ENCODE results near the gene POLA1.

The POLA1 gene

DNA sequence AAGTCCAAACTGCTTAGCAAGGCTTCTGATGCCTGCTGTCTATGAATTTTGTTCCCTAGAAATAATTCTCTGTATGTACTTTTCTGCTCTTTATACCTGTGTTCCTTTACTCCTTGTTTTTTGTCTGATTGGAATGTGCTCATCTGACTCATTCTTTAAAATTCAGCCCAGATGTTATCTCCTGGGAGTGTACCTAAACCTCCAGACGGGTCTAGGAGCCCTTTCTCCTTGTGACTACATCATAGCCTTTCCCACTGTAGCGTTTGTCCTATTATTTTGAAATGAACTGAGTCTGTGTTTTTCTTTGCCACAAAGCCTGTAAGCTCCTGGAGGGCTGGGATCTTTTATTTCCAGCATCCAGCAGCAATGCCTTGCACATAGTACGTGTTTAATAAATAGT, 26.3 kb downstream of the POLA1 start:
- no peak for TF ChIP-seq GATA1 (IDR thresholded peaks at IDR 0.05; ENCODE audit: low read depth, low read length)
- no peak for DNase-seq

DNA sequence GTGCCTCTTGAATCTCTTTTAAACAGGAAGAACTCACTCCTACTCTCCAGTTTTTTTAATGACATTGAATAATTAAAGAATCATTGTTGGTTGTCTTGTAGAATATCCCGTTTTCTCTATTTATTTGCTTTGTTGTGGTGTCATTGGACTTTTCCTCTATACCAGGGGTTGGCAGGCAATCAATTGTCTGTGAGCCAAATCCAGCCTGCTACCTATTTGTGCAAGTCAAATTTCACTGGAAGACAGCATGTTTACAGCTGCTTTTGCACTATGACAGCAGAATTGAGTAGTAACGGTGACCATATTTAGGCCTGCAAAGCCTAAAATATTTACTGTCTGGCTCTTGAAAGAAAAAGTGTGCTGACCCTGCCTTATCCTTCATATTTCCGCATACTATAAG, 34.8 kb downstream of the POLA1 start:
- no peak for TF ChIP-seq POLR2A (IDR thresholded peaks at IDR 0.05; ENCODE audit: low read length)

DNA sequence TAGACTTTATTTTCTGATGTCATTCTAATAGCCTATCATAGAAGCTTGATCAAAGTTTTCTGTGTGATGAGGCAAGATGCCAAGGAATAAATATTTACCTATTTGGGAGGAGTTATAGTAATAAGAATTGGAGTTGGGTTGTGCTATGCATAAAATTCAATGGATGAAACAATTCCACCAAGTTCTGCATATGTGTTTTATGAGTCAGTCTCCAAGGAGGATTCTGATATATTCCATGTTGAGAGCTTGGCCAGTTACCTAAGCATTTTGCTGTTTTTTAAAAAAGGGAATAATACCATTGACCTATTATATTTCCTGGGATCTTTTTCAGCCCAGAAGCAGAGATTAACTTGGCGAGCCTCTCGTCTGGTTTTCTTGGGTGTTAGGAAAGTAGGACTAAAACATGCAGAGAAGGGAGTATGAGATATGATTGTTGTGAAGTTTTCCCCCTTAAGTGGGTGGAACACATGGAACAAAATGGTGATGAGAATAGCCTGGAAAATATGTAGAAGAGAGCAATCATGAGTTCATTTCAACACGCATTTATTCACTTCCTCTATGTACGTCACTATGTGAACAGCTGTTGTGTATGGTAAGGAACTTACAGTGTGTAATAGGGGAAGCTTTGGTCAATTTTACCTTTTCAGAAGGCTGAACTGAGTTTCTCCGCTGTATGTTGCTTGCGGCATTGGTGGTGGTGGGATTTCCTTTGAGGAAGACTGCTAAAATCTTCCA, 39.2 kb downstream of the POLA1 start:
- no peak for DNase-seq
- no peak for TF ChIP-seq POLR2A (IDR thresholded peaks at IDR 0.05; ENCODE audit: low read length)
- no peak for TF ChIP-seq GATA1 (IDR thresholded peaks at IDR 0.05; ENCODE audit: low read depth, low read length)

More for the DNA sequence above, 34.8 kb downstream of the POLA1 start:
- no peak for DNase-seq

DNA sequence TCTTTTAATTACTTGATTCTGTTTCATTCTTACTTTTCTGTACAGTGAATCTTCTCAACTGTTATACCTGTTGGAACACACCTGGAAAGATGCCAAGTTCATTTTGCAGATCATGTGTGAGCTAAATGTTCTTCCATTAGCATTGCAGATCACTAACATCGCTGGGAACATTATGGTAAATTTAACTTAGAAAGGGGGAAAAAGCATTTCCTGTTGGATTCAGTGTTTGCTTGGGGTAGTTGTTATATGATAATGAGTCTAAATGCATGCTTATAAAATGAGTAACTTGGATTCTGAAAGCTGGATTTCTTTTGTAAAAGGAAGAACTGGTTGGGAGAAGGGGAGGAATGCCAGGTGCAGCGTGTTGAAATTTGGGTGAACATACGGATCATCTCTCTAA, 47.6 kb downstream of the POLA1 start:
- DNase-seq: no peak
- TF ChIP-seq GATA1 (IDR thresholded peaks at IDR 0.05; ENCODE audit: low read depth, low read length) (no peak), POLR2A (IDR thresholded peaks at IDR 0.05; ENCODE audit: low read length) (no peak)

DNA sequence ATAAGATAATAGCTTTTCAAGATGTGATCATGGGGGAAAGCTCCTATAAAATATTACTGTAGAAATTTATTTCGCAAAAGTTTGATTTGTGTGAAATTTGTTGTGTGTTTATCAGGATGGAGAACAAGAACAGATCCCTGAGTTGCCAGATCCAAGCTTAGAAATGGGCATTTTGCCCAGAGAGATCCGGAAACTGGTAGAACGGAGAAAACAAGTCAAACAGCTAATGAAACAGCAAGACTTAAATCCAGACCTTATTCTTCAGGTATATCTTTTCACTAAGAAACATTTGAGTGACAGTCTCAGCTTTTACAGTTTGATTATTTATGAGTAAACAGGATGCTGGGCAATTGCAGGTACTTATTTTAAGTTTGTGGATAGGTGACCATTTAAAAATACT, 54.5 kb downstream of the POLA1 start:
- TF ChIP-seq POLR2A (IDR thresholded peaks at IDR 0.05; ENCODE audit: low read length) (no peak), GATA1 (IDR thresholded peaks at IDR 0.05; ENCODE audit: low read depth, low read length) (no peak)
- DNase-seq: no peak

DNA sequence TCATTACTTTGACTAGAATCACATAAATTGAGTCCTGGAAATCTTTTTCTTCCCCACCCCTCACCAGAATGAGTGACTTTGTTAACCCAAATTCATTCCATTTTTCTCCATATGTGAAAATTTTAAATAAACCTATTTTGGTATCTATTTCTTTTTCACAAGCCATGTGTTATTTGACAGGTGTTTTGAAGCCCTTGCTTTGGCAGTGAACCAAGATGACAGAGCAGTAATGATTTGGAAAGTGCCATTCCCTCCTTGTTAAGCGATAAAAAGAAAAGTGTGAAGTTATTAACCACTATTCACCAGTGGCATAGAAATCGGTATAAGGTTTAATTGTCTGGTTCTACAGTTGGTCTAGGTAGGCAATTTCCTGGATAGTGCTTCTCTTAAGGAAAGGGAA, 66.1 kb downstream of the POLA1 start:
- TF ChIP-seq POLR2A (IDR thresholded peaks at IDR 0.05; ENCODE audit: low read length) (no peak), GATA1 (IDR thresholded peaks at IDR 0.05; ENCODE audit: low read depth, low read length) (no peak)
- no peak for DNase-seq

DNA sequence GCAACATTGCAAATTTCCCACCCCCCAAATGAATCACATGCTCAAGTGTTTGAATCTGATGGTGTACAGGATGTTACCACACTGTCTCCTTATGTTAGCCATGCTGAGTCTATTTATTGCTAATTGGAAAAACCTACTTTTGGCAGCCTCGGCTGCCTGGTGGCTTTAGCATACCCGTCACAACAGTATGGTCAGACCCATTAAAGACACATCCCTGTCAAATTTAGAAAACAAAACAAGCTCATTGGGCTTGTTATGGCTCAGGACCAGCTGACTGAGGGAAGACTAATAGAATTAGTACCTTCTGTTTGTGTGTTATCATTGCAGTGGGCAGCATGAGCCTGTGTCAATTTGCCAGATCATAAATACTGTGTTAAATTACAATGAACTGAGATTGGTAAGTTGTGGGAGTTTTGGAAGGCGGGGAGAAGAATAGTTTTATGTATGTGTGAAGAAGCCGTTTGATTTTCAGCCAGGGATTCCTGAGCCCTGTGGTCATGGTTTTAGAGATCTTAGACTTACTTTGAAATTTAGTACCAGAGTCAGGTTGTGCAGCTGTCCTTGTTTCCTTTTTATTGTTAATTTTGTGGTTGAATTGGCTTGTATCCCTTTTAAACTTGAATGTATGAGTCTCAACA, 66.8 kb downstream of the POLA1 start:
- no peak for DNase-seq
- TF ChIP-seq POLR2A (IDR thresholded peaks at IDR 0.05; ENCODE audit: low read length) (no peak), GATA1 (IDR thresholded peaks at IDR 0.05; ENCODE audit: low read depth, low read length) (no peak)

DNA sequence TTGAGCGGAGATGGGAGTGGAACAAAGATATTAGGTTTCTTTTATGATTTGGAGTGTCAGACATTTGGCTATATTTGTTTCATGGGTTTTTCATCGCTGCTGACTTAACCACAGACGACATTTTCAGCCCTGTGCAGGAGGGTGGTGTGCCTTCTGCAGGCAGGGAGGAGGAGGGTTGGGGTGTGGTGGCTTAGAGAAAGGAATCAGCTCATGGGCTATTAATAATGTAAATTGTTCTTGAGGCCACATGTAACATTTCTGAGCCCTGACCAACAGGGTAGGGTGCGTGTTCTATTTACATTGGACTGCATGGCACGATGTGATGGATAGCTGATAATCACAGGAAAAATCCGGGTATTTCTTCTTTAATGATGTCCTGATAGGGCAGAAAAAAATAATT, 67.6 kb downstream of the POLA1 start:
- no peak for DNase-seq
- TF ChIP-seq GATA1 (IDR thresholded peaks at IDR 0.05; ENCODE audit: low read depth, low read length): no peak
- TF ChIP-seq POLR2A (IDR thresholded peaks at IDR 0.05; ENCODE audit: low read length): no peak

DNA sequence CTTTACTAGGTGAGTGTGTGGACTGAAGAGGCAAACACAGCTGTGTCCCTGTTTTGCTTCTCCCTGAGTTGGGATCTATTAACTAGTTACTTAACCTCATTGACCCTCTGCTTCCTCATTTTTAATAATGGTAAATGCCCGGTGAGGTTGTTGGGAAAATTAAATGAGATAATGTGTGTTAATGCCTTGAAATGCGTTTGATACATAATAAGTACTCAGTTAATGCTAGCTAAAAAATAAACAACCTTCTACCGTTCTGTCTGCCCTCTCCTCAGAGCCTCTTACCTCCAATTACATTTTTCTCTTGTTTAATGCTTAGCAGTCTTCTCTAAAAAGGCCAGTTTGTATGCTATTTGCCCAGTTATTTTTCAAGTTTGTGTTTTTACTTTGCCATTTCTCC, 70.3 kb downstream of the POLA1 start:
- no peak for DNase-seq
- TF ChIP-seq GATA1 (IDR thresholded peaks at IDR 0.05; ENCODE audit: low read depth, low read length) (no peak), POLR2A (IDR thresholded peaks at IDR 0.05; ENCODE audit: low read length) (no peak)

DNA sequence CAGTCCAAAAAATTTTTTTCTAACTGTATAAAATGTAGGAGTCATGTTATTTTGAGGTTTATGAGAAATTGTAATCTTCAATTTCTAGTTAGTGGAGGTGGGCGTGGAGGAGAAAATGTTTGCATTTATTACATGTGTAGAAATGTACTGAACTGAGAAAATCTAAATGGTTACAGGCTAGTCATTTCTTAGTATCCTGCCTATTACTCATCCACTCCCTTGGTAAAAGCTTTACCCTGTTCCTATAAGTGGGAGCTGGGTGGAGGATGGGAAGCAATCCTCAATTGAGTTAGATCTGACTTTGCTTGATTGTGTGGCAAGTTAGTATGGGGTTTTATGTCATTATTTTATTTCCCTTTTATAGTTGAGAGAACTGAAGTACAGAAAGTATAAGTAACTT, 73.8 kb downstream of the POLA1 start:
- TF ChIP-seq GATA1 (IDR thresholded peaks at IDR 0.05; ENCODE audit: low read depth, low read length): no peak
- TF ChIP-seq POLR2A (IDR thresholded peaks at IDR 0.05; ENCODE audit: low read length): no peak
- no peak for DNase-seq

DNA sequence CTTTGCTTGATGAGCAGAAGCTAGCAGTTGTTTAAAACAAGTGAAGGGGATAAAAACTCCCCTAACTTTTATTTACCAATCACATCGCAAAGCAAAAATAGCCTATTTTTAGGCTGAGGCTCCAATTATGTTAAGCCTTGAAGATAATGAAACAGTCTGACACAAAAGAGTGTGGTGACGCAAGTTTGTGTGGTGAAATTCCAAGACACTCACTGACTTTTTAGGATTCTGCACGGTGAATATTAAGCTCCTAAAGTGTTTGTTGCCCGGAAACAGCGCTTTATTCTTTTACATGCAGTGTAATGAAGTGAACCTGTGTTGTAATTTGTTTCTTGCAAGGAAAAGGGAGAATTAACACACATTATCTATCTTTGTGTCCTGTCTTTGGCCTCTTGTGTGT, 74.8 kb downstream of the POLA1 start:
- no peak for DNase-seq
- TF ChIP-seq POLR2A (IDR thresholded peaks at IDR 0.05; ENCODE audit: low read length) (no peak), GATA1 (IDR thresholded peaks at IDR 0.05; ENCODE audit: low read depth, low read length) (no peak)

DNA sequence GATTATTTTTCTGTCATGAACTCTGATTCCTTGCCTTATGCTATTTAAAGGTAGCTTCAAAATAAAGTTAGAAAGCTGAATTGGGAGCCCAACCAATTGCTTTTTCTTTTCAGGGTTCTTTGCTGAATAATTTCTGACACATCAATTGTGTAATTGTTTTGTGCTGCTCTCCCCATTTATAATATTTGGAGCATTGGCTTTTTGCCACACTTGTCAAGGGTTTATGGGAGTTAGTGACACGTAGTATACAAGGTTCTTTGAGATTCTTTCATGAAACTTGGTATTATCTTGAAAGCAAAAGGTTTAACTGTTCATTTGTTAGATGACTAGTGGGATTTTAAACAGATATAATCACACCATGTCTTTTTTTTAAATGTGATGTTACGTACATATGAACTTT, 80.9 kb downstream of the POLA1 start:
- no peak for DNase-seq
- TF ChIP-seq POLR2A (IDR thresholded peaks at IDR 0.05; ENCODE audit: low read length) (no peak), GATA1 (IDR thresholded peaks at IDR 0.05; ENCODE audit: low read depth, low read length) (no peak)

DNA sequence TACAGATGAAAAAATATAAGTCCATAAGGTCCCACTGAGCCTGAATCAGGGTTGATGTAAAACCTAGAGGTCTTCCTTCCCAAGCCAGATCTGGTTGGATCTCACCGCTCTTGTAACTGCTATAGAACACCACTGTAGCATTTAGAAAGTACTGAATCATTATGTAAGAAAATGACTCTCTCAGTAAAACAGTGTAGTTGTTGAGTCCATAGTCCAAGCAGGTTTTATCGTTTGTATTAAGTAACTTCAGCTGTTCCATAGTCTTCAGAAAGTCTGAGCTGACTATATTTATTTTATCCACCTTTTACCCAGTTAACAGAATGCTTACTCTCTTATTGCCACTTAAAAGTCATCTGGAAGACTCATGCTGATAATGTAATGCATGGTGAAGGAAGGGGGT, 82.2 kb downstream of the POLA1 start:
- no peak for DNase-seq
- TF ChIP-seq POLR2A (IDR thresholded peaks at IDR 0.05; ENCODE audit: low read length) (no peak), GATA1 (IDR thresholded peaks at IDR 0.05; ENCODE audit: low read depth, low read length) (no peak)

DNA sequence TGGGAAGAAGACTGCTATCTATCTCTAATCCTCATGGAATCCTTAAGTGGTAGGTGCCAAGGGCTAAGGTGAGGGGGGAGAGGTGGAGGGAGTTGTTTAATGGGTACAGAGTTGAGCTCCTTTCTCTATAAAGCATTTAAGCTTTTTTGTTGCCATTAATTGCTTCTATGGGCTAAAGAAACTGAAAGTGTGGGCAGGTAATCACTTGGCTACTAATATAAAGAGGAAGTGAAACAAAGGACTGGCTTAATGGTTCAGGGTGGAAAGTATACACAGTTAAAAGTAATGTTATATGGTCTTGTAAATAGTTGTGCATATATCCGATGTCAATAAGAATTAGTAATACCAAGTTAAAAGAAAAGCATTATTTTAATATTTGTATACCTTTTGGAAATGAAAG, 83.9 kb downstream of the POLA1 start:
- TF ChIP-seq POLR2A (IDR thresholded peaks at IDR 0.05; ENCODE audit: low read length) (no peak), GATA1 (IDR thresholded peaks at IDR 0.05; ENCODE audit: low read depth, low read length) (no peak)
- no peak for DNase-seq

DNA sequence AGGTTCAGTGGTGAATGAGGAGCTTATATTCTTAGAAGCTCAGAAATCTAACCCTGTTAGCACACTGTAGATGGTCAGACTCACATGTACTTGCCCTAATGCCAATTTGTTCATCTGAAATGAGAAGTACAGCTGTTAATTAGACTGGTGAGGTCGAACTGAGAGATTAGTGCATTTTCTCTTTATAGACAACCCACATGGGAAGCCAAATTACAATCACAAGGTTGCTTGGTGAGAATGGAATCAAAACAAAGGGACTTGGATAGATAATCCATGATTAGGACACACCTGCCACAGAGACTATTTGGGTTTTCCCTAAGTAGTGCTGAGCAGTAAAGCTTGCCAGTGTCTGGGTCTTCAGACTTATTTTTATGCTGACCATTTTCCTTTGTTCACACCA, 88.3 kb downstream of the POLA1 start:
- TF ChIP-seq GATA1 (IDR thresholded peaks at IDR 0.05; ENCODE audit: low read depth, low read length) (no peak), POLR2A (IDR thresholded peaks at IDR 0.05; ENCODE audit: low read length) (no peak)
- DNase-seq: no peak

Data from erythroblast (primary cell).